Coronary artery (tissue), 2 donors: ENCODE data around the gene TRABD2B.

ENCODE experiments used
- DNase-seq: peaks from one replicate; pipeline ENCODE4 v3.0.0-alpha.2; 2017; ENCODE audit warnings: low spot score
- H3K27ac ChIP-seq, 2 donors: fragments of 200-600 bp; sonication (generic); one replicate each; pipeline ENCODE4 v1.5.1; 2016 to 2019
- H3K4me3 ChIP-seq: fragments of 200-600 bp; sonication (generic); 2 replicates; pipeline ENCODE4 v1.5.1; 2016; ENCODE audit warnings: mild to moderate bottlenecking, moderate library complexity
- TF ChIP-seq, protein P1 (sequence below): fragments of 200-600 bp; sonication (generic); IDR thresholded peaks from one replicate; pipeline ENCODE4 v1.5.1; 2019; ENCODE audit warnings: antibody characterized with exemption

TRABD2B gene

DNA sequence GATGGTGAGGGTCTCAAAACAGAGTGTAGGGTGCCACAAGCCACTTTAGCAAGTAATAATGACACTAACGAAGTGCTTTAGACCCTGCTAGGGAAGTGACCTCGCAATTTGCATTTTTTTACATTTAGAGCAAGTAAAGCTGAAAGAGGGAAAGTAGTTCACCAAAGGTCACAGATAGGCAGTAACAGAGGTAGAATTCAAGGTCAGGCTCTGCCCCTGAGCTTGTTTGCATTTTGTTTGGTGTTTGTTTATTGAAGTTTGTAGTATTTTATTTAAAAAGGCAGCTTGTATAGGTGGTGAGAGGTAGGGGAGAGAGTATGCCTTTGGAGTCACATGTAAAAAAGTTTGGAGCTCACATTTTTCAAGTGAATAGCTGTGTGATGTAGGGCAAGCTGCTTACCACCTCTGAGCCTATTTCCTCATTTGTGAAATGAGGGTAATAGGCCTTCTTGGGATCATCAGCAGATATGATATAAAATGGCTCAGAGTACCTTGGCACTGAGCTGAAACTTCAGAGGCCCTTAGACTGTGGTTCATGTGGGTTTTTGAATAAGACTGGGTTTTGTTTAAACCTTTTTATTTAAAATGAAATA, 142.5 kb downstream of the TRABD2B start:
- Histone ChIP-seq H3K4me3 (no peak overlapping the region), H3K27ac (no peak overlapping the region)
- TF ChIP-seq, protein P1, sequence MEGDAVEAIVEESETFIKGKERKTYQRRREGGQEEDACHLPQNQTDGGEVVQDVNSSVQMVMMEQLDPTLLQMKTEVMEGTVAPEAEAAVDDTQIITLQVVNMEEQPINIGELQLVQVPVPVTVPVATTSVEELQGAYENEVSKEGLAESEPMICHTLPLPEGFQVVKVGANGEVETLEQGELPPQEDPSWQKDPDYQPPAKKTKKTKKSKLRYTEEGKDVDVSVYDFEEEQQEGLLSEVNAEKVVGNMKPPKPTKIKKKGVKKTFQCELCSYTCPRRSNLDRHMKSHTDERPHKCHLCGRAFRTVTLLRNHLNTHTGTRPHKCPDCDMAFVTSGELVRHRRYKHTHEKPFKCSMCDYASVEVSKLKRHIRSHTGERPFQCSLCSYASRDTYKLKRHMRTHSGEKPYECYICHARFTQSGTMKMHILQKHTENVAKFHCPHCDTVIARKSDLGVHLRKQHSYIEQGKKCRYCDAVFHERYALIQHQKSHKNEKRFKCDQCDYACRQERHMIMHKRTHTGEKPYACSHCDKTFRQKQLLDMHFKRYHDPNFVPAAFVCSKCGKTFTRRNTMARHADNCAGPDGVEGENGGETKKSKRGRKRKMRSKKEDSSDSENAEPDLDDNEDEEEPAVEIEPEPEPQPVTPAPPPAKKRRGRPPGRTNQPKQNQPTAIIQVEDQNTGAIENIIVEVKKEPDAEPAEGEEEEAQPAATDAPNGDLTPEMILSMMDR = no peak
- no peak for DNase-seq

DNA sequence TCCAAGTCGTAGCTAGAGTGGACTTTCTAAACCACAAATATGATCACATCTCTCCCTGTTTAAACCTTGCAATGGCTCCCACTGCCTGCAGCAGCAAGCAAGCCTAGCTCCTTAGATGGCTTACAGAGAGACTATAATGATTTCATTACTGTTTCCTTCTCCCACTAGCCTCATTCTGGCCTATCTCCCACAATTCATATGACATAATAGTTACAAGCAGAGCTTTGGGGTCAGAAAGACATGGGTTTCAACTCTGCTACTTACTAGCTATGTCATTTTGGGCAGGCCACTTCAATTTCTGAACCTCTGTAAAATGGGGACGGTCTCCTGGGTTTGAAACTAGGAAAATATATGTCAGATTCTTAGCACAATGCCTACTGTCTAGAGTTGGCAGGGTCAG, 143.3 kb downstream of the TRABD2B start:
- no peak overlapping the region for H3K27ac ChIP-seq
- DNase-seq = peak; percentile 11
- no peak overlapping the region for H3K4me3 ChIP-seq
- TF ChIP-seq, protein P1 = no peak

DNA sequence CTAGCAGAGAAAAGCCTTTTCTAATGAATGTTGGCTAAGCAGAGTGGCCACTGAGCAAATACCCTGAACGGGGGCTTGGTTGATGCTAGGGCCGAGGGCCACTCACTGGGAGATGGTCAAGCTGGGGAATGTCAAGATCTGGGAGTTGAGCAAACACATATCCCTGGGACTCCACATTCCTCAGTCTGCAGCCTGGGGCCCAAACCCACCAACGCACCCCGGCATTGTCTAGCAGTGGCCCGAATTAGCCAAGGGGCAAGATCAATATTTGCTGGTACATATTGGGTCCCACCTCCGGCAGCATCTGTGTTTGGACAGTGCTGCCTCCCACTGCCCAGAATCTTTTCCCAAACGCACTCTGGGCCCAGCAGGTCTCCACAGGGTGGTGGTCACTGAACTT, 144.1 kb downstream of the TRABD2B start:
- TF ChIP-seq, protein P1 = no peak
- no peak overlapping the region for H3K27ac ChIP-seq
- no peak overlapping the region for H3K4me3 ChIP-seq
- peak; percentile 49 for DNase-seq

DNA sequence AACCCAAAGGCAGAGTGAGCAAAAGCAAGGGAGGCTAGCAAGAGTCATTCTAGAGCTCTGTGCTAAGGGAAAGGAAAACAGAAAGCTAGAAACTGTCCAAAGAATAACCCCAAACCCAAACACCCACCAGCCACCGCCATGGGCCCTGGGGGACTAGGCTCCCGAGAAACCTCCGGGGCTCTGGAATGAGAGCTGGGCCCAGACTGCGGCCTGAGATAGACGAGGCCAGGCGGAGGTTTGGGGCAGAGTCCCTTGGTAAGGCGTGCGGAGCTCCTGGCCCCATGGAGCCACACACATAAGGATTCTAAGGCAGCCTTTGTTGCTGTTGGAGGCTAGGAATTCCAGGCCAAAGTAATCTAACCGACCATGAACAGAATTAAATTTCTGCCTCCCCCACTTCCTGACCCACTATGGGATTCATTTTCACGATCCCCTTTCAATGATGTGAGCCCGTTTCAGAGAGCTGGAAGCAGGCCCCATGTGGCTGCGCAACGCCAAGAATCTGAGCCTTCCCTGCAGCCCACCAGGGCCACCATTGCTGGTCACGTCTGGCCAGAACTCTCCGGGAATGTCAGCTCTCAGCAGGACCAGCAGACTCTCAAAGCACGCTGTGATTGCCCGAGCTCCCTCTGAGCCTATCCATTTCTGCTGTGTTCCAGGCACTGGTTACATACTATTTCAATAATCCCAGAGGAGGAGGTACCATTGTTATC, 145.0 kb downstream of the TRABD2B start:
- H3K4me3 ChIP-seq = no peak overlapping the region
- peak; percentile 62 for DNase-seq
- no peak overlapping the region for H3K27ac ChIP-seq
- TF ChIP-seq, protein P1 = no peak

DNA sequence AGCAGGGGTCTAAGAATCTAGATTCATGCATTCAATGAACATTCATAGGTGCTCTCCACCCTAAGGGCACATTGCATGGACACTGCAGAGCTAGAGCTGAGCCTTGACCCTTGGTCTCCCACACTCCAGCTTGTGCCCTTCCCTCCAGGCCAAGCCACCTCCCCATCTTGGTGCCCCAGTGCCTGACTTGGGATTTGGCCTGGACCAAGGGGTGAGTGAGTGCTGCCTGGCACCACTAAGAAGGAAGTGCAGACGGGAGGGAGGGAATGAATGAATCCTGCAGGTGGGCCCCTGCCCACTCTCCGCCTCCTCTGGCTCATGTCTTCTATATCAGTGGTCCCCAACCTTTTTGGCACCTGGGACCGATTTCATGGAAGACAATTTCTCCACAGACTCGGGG, 146.7 kb downstream of the TRABD2B start:
- Histone ChIP-seq H3K27ac (peak overlapping the region in 1 of 2 donors; percentile 40), H3K4me3 (no peak overlapping the region)
- TF ChIP-seq, protein P1 = no peak
- DNase-seq = peak; percentile 69

DNA sequence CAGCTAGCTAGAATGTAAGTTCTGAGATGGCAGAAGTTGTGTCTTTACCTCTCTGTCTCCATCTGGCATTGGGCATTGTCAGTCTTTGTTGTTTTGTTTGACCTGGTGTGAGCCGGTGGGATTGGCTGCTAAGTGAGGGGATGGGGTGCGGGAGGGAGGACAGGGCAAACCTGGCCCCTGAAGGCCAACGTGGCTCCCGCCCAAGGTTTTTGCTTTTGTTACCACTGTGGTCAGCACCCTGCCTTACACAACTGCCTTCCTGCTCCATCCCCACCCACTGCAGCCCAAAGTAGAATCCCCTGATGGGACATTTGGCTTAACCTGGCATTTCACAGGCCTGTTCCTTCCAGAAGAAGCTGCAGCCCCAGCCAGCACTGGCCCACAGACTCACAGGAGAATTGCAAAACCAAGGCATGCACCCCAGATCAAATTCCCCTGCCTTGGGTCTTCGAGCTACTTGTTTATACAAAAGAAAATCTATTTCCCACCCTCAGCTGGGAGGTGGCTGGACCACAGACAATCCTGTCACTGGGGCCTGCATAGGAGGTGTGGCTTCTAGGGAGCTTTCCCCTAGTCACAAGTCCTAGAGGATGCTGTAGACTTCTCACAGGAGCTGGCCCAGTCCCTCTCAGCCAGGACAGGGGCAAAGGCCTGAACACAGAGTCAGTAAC, 147.5 kb downstream of the TRABD2B start:
- TF ChIP-seq, protein P1 = no peak
- Histone ChIP-seq H3K27ac (peak overlapping the region in 1 of 2 donors; percentile 40), H3K4me3 (no peak overlapping the region)
- peak; percentile 71 for DNase-seq
